Astrocyte of the cerebellum (primary cell): Measurements from ENCODE around the gene PRODH2.
"Not testable (repeated sequence)": the region's sequence is repeated elsewhere in the genome, so short reads cannot be mapped to it uniquely, and the experiment has no call there.

Source experiments
- DNase-seq: peaks from one replicate; pipeline ENCODE4 v3.0.0-alpha.2; 2011; ENCODE audit warnings: low read depth
- H3K4me3 ChIP-seq: 2 replicates; pipeline ENCODE4 v1.5.1; 2011; ENCODE audit warnings: mild to moderate bottlenecking, low read depth, low read length, moderate library complexity
- CTCF ChIP-seq: IDR thresholded peaks from 2 replicates; pipeline ENCODE4 v1.5.1; 2012; ENCODE audit warnings: low read length, low read depth, moderate library complexity, mild to moderate bottlenecking; ENCODE audit errors: missing control alignments
- in situ Hi-C: cut with HindIII; loops from 2 replicates; pipeline ENCODE4 v1.10.0; 2017; ENCODE audit warnings: low sequenced_read_pairs

The PRODH2 gene

GRCh38 chr19:35775298-35776101 is 37.1 kb downstream of the PRODH2 start, which contains the start of gene ARHGAP33:
Gene ARHGAP33 (plus strand): TSS chr19:35775564. CDS start chr19:35775659, 95 bp downstream.
- in situ Hi-C loops: no loop called here

GRCh38 chr19:35775046-35775297 is 37.7 kb downstream of the PRODH2 start:
- in situ Hi-C loops: no loop called here
- TF ChIP-seq CTCF: no peak
- H3K4me3 ChIP-seq: peak overlapping the region; percentile 25
- no peak for DNase-seq

More at GRCh38 chr19:35775298-35776101, 37.1 kb downstream of the PRODH2 start, which contains the start of gene ARHGAP33:
- no peak for TF ChIP-seq CTCF
- H3K4me3 ChIP-seq: peak within 1 kb of the TSS; percentile 66
- peak; percentile 93 for DNase-seq

- in situ Hi-C loops: no loop called here
- peak overlapping the region; percentile 25 for H3K4me3 ChIP-seq
- no peak for TF ChIP-seq CTCF
- DNase-seq: no peak
Measured at GRCh38 chr19:35774274-35775045, 38.2 kb downstream of the PRODH2 start.

GRCh38 chr19:35773020-35773806 is 39.4 kb downstream of the PRODH2 start:
- TF ChIP-seq CTCF: no peak
- H3K4me3 ChIP-seq: no peak overlapping the region
- in situ Hi-C loops: no loop called here
- DNase-seq: no peak

- DNase-seq, H3K4me3 ChIP-seq, in situ Hi-C loops: not testable (repeated sequence)
Measured at GRCh38 chr19:35772362-35772761, 40.3 kb downstream of the PRODH2 start.

GRCh38 chr19:35768082-35768421 is 44.6 kb downstream of the PRODH2 start:
- in situ Hi-C loops: no loop called here
- no peak for DNase-seq
- no peak overlapping the region for H3K4me3 ChIP-seq
- no peak for TF ChIP-seq CTCF
